D721Med (cell line): Measurements from ENCODE around the gene HADHB.

ENCODE experiments used
- DNase-seq: peaks from one replicate; pipeline ENCODE4 v3.0.0; 2011; ENCODE audit warnings: low spot score; ENCODE audit not compliant: insufficient read length
- FAIRE-seq: peaks from 2 replicates; lab custom pipeline; 2011; peaks lifted over from hg19 to GRCh38; lab: Jason Lieb, UNC
- CTCF ChIP-seq: IDR thresholded peaks from 2 replicates; pipeline ENCODE4 v1.5.1; 2012; ENCODE audit warnings: mild to moderate bottlenecking, control low read depth; ENCODE audit not compliant: insufficient read depth; ENCODE audit errors: missing control alignments

HADHB gene

GRCh38 chr2:26244309-26245230, at the start of gene HADHB, which contains the start of gene HADHA:
Gene HADHB (plus strand): TSS chr2:26244939. CDS start chr2:26254255, 9,316 bp downstream.
Gene HADHA (minus strand): TSS chr2:26244632. CDS start chr2:26244596, 36 bp downstream.
- no peak for FAIRE-seq
- no peak for DNase-seq
- TF ChIP-seq CTCF: peak; percentile 18

GRCh38 chr2:26195040-26195984, 49.4 kb upstream of the HADHB start:
- DNase-seq (no peak), FAIRE-seq (no peak)
- no peak for TF ChIP-seq CTCF

GRCh38 chr2:26196683-26197418, 47.9 kb upstream of the HADHB start:
- FAIRE-seq (no peak), DNase-seq (no peak)
- TF ChIP-seq CTCF: no peak

- FAIRE-seq: no peak
- no peak for DNase-seq
- TF ChIP-seq CTCF: no peak
Measured at GRCh38 chr2:26197516-26197915, 47.2 kb upstream of the HADHB start.

- peak; percentile 51 for FAIRE-seq
Measured at GRCh38 chr2:26202981-26203490, 41.7 kb upstream of the HADHB start.

More at GRCh38 chr2:26202981-26203490, 41.7 kb upstream of the HADHB start:
- no peak for TF ChIP-seq CTCF
- DNase-seq: no peak
